ENCODE measurements around the gene OGA.
A peak's percentile ranks its signal among the peaks of the same experiment; 100 is the strongest.
"Not testable (repeated sequence)": the region's sequence is repeated elsewhere in the genome, so short reads cannot be mapped to it uniquely, and the experiment has no call there.

Gene OGA

DNA sequence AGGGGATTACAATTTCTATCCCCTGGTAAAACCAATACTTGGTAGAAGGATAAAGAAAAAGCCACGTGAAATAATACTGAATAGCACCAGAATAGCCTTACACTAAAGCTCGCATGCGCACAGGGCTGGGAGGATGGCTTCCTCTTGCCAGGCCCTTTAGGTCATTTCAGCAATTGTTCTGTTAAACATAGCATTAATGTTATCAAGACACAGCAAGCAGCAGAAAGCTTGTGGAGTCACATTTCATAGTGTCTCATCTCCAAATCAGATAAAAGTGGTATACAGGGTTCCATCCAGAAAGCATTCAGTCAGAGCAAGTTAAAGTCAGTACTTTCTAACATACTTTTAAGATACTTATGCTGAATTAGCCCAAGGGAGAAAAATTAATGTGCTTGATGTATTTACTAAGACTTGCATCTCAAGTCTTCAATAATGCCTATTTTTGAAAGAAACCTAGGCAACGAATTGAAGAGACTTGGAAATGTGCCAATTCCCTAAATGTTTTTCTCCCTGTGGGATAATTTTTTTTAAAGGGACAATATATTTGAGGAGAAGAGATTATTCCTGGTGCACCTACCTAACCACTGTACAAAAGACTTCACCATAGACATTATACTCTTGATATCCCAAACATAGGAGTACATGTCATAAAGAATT is 20.7 kb downstream of the OGA start:
- peaks cover 72% of the 10 kb centered on the region for H3K36me3 ChIP-seq (ENCODE audit: insufficient read depth, low read length)
- no peak overlapping the region for H3K4me3 ChIP-seq
- TF ChIP-seq POLR2AphosphoS5 (IDR thresholded peaks at IDR 0.05; ENCODE audit: borderline replicate concordance, low read depth, low read length) (no peak), EZH2 (IDR thresholded peaks at IDR 0.05) (no peak), FOXP2 (optimal IDR thresholded peaks at IDR 0.05; ENCODE audit: control extremely low read depth, extremely low read length, insufficient read depth) (no peak)
- no peak for DNase-seq (ENCODE audit: low read depth, low spot score)
- H3K27ac ChIP-seq: no peak overlapping the region
- H3K9ac ChIP-seq (ENCODE audit: insufficient read length): no peak overlapping the region
- H3K9me3 ChIP-seq (ENCODE audit: low read depth, low read length): no peaks in the 10 kb centered on the region

DNA sequence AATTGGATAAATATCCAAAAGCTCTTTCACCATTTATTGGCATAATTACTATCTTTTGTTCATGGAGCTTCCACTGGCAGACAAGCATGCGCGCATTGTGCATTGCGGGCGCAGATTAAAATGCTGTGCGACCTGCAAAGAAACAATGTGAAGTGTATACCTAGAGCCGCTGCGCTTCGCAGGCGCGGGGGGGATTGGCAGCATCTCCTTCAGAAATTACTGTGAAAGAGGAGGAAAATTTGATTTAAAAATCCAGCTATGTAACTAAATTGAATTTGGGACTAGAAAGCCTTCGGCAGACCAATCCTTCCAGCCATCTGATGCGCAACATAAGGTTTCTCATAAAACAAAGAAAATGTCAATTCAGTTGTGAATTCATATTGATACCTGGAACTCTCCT is 24.7 kb downstream of the OGA start:
- no peaks in the 10 kb centered on the region for H3K9me3 ChIP-seq (ENCODE audit: low read depth, low read length)
- H3K36me3 ChIP-seq (ENCODE audit: insufficient read depth, low read length): peaks cover 46% of the 10 kb centered on the region
- H3K4me3 ChIP-seq: no peak overlapping the region
- TF ChIP-seq EZH2 (IDR thresholded peaks at IDR 0.05): no peak
- no peak for TF ChIP-seq FOXP2 (optimal IDR thresholded peaks at IDR 0.05; ENCODE audit: control extremely low read depth, extremely low read length, insufficient read depth)
- no peak for TF ChIP-seq POLR2AphosphoS5 (IDR thresholded peaks at IDR 0.05; ENCODE audit: borderline replicate concordance, low read depth, low read length)
- DNase-seq (ENCODE audit: low read depth, low spot score): no peak
- H3K9ac ChIP-seq (ENCODE audit: insufficient read length): no peak overlapping the region
- H3K27ac ChIP-seq: no peak overlapping the region

DNA sequence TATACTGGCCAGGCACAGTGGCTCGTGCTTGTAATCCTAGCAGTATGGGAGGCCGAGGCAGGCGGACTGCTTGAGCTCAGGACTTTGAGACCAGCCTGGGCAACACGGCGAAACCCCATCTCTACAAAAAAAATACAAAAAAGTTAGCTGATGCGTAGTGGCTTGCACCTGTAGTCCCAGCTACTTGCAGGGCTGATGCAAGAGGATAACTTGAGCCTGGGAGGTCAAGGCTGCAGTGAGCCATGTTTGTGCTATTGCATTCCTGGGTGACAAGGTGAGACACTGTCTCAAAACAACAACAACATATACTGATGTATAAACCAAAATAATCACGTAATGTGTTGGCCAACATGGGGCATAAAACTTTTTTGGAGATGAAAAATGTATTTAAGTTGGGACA is 28.6 kb downstream of the OGA start:
- H3K9ac ChIP-seq (ENCODE audit: insufficient read length): no peak overlapping the region
- H3K36me3 ChIP-seq (ENCODE audit: insufficient read depth, low read length): peaks cover 36% of the 10 kb centered on the region
- TF ChIP-seq EZH2 (IDR thresholded peaks at IDR 0.05) (no peak), FOXP2 (optimal IDR thresholded peaks at IDR 0.05; ENCODE audit: control extremely low read depth, extremely low read length, insufficient read depth) (no peak), POLR2AphosphoS5 (IDR thresholded peaks at IDR 0.05; ENCODE audit: borderline replicate concordance, low read depth, low read length) (no peak)
- H3K4me3 ChIP-seq: no peak overlapping the region
- no peak for DNase-seq (ENCODE audit: low read depth, low spot score)
- no peak overlapping the region for H3K27ac ChIP-seq
- no peaks in the 10 kb centered on the region for H3K9me3 ChIP-seq (ENCODE audit: low read depth, low read length)

DNA sequence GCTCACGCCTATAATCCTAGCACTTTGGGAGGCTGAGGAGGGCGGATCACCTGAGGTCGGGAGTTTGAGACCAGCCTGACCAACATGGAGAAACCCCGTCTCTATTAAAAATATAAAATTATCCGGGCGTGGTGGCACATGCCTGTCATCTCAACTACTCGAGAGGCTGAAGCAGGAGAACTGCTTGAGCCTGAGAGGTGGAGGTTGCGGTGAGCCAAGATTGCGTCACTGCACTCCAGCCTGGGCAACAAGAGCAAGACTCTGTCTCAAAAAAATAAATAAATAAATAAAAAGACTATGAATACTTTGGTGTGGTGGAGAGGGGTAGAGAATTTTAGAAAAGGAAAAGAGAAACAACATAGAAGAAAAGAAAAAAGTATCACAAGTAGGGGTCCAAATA is 29.0 kb downstream of the OGA start:
- H3K9me3 ChIP-seq (ENCODE audit: low read depth, low read length); H3K4me3 ChIP-seq; H3K27ac ChIP-seq; DNase-seq (ENCODE audit: low read depth, low spot score); H3K9ac ChIP-seq (ENCODE audit: insufficient read length): not testable (repeated sequence)
- H3K36me3 ChIP-seq (ENCODE audit: insufficient read depth, low read length): peaks cover 31% of the 10 kb centered on the region

DNA sequence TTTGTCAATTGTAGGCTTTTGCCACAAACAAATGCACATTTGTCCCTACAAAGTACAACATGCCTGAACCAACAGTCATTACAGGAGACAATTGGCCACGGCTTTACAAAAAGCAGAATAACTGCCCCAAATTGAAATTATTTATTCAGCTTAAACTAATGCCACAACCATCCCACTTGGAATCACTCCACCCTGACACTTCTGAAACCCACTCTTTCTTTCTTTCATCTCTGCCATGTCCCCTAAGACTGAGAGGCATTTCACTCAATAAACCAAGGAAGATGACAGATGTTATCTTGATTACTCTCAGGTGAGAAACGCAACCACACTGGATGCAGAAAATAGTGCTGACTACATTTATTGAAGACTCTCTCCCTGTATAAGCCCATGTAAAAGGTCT is 32.4 kb downstream of the OGA start:
- Histone ChIP-seq H3K4me3 (no peak overlapping the region), H3K36me3 (ENCODE audit: insufficient read depth, low read length) (peaks cover 11% of the 10 kb centered on the region; the same call in 1 of the 2 replicates), H3K9me3 (ENCODE audit: low read depth, low read length) (no peaks in the 10 kb centered on the region), H3K27ac (no peak overlapping the region), H3K9ac (ENCODE audit: insufficient read length) (no peak overlapping the region)
- DNase-seq (ENCODE audit: low read depth, low spot score): no peak
- TF ChIP-seq EZH2 (IDR thresholded peaks at IDR 0.05): no peak
- no peak for TF ChIP-seq POLR2AphosphoS5 (IDR thresholded peaks at IDR 0.05; ENCODE audit: borderline replicate concordance, low read depth, low read length)
- no peak for TF ChIP-seq FOXP2 (optimal IDR thresholded peaks at IDR 0.05; ENCODE audit: control extremely low read depth, extremely low read length, insufficient read depth)

DNA sequence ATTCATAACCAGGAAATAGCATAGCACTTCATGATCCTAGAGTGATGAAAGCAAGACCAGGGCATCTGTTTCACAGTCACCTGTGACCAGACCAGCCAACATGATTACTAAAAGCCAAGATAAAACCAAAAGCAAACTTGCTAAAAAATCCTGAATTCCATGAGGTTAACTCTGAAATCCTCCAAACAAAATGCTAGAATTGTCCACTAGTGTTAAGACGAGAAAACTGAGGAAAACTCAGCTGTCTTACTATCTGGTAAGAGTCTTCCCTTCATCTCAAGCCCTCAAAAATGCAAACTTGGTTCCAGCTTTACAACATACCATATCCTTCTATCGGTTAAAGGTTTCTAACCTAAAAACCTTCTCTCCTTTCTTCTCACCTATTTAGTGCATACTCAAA is 33.7 kb downstream of the OGA start:
- H3K27ac ChIP-seq: no peak overlapping the region
- H3K36me3 ChIP-seq (ENCODE audit: insufficient read depth, low read length): peaks cover 11% of the 10 kb centered on the region; the same call in 1 of the 2 replicates
- no peak overlapping the region for H3K4me3 ChIP-seq
- no peak for TF ChIP-seq FOXP2 (optimal IDR thresholded peaks at IDR 0.05; ENCODE audit: control extremely low read depth, extremely low read length, insufficient read depth)
- TF ChIP-seq EZH2 (IDR thresholded peaks at IDR 0.05): no peak
- no peak for TF ChIP-seq POLR2AphosphoS5 (IDR thresholded peaks at IDR 0.05; ENCODE audit: borderline replicate concordance, low read depth, low read length)
- no peak for DNase-seq (ENCODE audit: low read depth, low spot score)
- no peak overlapping the region for H3K9ac ChIP-seq (ENCODE audit: insufficient read length)
- H3K9me3 ChIP-seq (ENCODE audit: low read depth, low read length): no peaks in the 10 kb centered on the region

DNA sequence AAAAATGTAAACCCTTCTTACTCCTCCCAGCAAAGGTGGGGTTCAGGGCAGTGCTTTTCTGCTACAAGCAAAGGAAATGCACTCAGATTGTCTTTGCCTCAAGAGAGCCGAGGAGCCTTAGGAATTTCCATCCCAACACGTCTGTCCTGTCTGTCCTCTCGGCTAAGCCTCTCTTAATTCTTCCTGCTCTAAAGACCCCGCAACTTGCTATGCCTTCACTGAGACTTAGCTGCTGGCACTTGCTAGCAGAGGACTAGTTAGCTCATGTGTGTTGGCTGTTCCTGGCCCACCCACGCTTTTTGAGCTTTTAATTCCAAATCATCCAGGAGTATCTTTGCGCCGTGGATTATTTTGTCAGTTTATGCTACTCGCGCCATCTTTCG is 34.5 kb downstream of the OGA start:
- peak overlapping the region; percentile 82 for H3K4me3 ChIP-seq
- peak overlapping the region; percentile 84 for H3K9ac ChIP-seq (ENCODE audit: insufficient read length)
- peaks cover 11% of the 10 kb centered on the region; the same call in 1 of the 2 replicates for H3K36me3 ChIP-seq (ENCODE audit: insufficient read depth, low read length)
- peak overlapping the region; percentile 46; the same call in 1 of the 2 replicates for H3K27ac ChIP-seq
- no peaks in the 10 kb centered on the region for H3K9me3 ChIP-seq (ENCODE audit: low read depth, low read length)
- TF ChIP-seq FOXP2 (optimal IDR thresholded peaks at IDR 0.05; ENCODE audit: control extremely low read depth, extremely low read length, insufficient read depth) (no peak), EZH2 (IDR thresholded peaks at IDR 0.05) (no peak), POLR2AphosphoS5 (IDR thresholded peaks at IDR 0.05; ENCODE audit: borderline replicate concordance, low read depth, low read length) (no peak)
- no peak for DNase-seq (ENCODE audit: low read depth, low spot score)

DNA sequence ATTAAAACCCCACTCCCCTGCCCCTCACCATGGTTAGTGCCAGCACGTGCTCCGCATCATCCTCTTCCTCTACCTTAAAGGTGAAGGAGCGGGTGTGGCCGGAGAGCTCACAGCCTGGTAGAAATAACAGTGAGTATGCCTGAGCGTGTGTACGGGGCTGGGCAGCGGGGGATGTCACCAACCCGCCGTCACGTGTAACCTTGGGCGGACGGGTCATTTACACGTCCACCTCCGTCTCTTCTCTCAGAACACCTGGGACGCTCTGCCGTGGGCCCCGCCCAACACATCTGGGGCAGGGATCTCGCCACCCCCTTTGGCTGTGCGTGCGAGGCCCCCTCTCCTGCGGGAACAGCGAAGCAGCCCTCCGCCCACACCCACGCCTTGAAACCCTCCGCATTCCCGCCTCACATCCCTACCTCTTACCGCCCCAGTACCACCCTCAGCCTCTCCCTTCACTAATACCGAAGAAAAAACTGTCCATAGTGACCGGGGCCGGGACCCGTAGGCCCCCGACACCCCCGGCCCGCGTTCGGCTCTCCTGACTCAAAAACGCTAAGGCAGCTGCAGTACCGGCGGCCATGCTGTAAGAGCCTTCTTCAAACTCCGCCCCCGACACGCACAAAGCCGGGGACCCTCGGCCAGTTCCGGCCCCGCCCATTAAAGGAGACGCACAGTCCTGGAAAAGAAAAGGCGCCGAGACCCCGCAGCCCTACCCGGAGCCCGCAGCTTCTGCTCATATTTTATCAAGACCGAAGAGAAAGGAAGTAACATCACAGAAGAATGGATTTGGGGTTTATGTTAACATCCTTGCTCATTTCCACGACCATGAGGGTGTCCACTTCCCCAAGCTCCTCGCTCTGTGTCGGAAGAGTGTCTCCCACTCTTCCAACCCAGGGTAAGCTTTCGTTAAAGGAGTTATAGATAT is 35.2 kb downstream of the OGA start, which contains the start of gene NPM3:
NPM3 (minus strand) TSS at position 636 of the 925 bp plus-strand sequence; CDS start at position 580, 56 bp downstream.
- Histone ChIP-seq H3K27ac (peak within 1 kb of the TSS; percentile 46; the same call in 1 of the 2 replicates), H3K36me3 (ENCODE audit: insufficient read depth, low read length) (peaks cover 11% of the 10 kb centered on the region; the same call in 1 of the 2 replicates), H3K9me3 (ENCODE audit: low read depth, low read length) (no peaks in the 10 kb centered on the region), H3K9ac (ENCODE audit: insufficient read length) (peak within 1 kb of the TSS; percentile 84), H3K4me3 (peak within 1 kb of the TSS; percentile 82)
- TF ChIP-seq FOXP2 (optimal IDR thresholded peaks at IDR 0.05; ENCODE audit: control extremely low read depth, extremely low read length, insufficient read depth): no peak
- no peak for TF ChIP-seq EZH2 (IDR thresholded peaks at IDR 0.05)
- peak; percentile 83 for TF ChIP-seq POLR2AphosphoS5 (IDR thresholded peaks at IDR 0.05; ENCODE audit: borderline replicate concordance, low read depth, low read length)
- no peak for DNase-seq (ENCODE audit: low read depth, low spot score)
